ENCODE measurements around the gene LGSN.
"Not testable (repeated sequence)": the region's sequence is repeated elsewhere in the genome, so short reads cannot be mapped to it uniquely, and the experiment has no call there.

Gene LGSN

DNA sequence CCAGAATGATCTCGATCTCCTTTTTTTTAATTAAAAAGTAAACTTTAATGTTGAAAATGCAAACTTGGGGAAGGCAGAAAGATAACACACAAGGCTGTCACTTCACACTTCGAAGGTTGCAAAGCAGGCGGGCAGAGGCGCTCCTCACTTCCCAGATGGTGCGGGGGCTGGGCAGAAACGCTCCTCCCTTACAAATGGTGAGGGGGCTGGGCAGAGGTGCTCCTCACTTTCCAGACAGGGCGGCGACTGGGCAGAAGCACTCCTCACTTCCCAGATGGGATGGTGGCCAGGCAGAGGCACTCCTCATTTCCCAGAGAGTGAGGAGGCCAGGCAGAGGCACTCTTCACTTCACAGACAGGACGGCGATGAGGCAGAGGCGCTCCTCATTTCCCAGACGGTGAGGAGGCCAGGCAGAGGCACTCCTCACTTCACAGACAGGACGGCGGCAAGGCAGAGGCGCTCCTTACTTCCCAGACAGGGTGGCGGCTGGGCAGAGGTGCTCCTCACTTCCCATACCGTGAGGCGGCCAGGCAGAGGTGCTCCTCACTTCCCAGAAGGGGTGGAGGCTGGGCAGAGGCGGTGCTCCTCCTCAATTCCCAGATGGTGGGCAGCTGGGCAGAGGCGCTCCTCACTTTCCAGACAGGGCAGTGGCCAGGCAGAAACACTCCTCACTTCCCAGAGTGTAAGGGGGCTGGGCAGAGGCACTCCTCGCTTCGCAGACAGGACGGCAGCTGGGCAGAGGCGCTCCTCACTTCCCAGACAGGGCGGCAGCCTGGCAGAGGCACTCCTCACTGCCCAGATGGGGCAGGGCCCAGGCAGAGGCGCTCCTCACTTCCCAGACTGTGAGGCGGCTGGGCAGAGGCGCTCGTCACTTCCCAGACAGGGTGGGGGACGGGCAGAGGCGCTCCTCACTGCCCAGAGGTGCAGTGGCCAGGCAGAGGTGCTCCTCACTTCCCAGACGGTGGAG lies 91.6 kb downstream of the LGSN start:
- DNase-seq = not testable (repeated sequence)

- DNase-seq = not testable (repeated sequence)
Measured at GRCh38 chr6:63225987-63226386, 93.8 kb downstream of the LGSN start.

All from stimulated activated CD8-positive, alpha-beta memory T cell treated with anti-CD3 and anti-CD28 coated beads, Interleukin-4, amount 100 ng/mL, for 48 hours (primary cell).